GM04503 (cell line): ENCODE results near the gene TEDC2.
"Not testable (repeated sequence)": the region's sequence is repeated elsewhere in the genome, so short reads cannot be mapped to it uniquely, and the experiment has no call there.

ENCODE experiments used
- DNase-seq: peaks from one replicate; pipeline ENCODE4 v3.0.0-alpha.2; 2012; ENCODE audit warnings: low read depth

The TEDC2 gene

GRCh38 chr16:2477327-2477726 is 17.4 kb downstream of the TEDC2 start:
- no peak for DNase-seq

- no peak for DNase-seq
Measured at GRCh38 chr16:2478279-2478678, 18.4 kb downstream of the TEDC2 start.

GRCh38 chr16:2479996-2480395 is 20.1 kb downstream of the TEDC2 start:
- DNase-seq = not testable (repeated sequence)

DNA sequence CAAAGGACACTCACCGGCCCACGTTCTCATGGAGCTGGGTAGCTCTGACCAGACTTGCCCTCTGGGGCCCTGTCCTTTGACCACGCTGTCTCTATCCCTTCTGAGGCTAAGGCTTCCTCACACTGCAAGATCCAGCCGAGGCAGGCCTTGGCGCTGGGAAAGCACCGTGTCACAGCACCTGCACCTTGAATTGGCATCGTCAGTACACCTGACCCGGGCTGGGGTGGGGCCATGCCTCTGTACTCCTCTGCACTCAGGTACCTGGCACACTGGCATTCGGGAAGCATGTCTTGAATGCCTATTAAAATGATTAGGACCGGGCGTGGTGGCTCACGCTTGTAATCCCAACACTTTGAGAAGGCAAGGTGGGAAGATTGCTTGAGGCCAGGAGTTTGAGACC is 21.0 kb downstream of the TEDC2 start:
- no peak for DNase-seq

DNA sequence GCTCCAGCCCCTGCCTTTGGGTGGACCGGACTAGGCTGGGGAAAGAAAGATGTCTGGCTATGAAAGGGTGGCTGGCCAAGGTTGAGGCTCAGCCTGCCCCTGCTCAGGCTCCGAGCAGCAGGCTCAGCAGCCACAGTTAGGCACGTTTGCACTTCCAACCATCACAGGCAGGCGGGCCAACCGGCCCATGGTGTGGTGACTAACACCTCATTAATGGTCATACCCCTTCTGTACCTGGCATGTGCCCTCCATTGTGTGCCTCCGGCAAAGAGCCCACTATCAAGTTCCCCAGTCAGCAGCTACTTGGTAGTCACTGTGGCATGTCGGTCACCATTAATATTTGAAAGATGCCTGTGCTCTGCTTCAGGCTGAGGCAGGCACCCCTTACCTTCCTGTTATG is 21.8 kb downstream of the TEDC2 start:
- no peak for DNase-seq

DNA sequence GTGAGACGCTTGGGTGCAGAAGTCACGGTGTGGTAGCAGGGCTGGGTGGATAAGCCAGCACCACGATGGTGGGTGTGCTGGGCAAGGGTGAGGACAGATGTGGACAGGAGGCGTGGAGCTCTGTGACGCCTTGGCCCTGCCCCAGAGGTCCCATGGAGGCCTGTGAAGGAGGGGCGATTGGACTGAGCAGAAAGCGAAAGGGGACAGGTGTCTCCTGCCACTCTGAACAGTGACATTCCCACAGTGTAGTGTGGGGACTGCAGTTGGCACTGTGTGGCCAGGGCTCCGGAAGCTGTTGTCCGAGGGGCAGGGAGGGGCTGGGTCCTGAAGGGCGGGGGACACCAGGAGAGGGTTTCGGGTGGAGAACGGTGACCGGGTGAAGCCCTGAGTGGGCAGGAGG is 22.3 kb downstream of the TEDC2 start:
- DNase-seq = no peak

DNA sequence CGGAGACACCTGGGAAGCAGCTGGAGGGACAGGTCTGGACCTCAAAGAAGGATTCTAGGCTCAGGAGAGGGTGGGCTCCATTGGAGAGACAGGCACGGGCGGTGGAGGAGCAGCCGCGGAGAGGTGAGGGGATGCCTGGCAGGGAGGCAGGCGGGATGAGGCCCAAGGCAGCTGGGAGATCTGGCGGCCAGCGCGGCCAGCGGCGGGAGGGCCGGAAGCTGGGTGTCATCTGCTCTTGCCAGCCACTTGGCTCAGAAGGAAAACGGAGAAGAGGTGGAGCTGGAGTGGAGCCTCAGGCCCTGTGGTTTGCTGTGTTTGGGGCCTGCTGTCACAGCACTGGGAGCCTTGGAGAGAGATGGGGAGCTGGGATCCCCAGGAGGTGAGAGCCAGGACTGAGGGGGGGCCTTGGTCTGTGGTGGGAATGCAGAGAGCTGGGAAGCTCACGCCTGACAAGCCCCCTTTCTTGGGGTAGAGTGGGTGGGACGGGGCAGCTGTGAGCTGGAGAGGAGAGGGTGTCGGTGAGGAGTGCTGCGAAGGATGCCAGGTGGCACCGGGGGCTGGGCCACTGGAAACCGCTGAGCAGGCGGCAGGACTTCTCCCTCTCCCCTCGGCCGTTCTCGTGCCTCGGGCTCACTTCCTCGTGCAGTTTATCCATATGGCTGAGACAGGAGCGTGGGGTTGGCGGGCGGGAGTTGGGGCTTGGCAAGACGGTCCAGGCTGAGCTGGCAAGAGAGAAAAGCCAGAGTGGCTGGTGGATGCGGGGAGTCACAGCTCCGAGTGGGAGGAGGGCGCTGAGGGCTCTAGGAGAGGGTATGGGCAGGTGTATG is 23.0 kb downstream of the TEDC2 start:
- no peak for DNase-seq

DNA sequence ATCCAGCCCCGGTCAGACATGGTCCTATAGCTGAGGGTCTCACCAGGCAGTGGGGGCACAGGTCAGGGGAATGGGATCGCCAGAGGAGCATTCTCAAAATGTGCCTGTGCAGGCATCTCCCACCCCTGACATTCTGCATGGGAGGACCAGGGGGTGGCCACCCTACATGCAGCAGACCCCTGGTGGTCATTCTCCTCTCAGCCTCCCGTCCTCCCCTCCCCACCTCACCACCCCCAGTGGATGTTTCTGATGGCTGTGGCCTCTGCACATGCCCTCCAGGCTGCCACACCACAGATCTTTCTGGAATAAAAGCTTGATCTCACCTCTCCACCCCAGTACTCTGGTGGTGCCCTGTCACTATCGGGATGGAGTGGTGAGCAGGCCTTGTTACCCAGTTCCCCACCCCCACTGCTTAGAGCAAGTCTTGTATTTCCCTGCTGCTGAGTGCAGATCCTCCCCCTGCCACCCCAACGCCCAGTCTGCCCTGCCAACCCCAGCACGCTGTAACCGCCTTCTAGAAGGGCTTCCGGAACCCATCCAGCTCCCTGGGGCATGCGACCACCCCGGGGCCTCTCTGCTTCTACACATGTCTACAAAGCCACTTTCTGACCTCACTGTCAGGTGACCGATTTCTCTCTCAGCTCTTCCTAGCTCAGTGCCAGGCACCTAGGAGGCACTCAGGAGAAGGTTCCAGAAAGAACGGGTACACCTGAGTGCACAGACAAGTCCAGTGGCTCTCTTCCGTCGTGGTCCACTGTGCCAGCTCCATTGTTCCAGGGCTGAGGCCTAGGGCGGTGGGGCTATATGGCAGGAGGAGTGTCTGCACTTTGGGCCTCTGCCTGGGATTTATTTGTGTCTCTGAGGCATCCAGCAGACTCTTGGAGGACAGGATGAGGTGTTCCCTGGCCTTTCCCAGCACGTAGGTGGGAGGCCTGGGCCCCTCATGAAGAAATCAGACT is 24.3 kb downstream of the TEDC2 start:
- DNase-seq = no peak

- no peak for DNase-seq
Measured at GRCh38 chr16:2484898-2485508, 25.1 kb downstream of the TEDC2 start.

DNA sequence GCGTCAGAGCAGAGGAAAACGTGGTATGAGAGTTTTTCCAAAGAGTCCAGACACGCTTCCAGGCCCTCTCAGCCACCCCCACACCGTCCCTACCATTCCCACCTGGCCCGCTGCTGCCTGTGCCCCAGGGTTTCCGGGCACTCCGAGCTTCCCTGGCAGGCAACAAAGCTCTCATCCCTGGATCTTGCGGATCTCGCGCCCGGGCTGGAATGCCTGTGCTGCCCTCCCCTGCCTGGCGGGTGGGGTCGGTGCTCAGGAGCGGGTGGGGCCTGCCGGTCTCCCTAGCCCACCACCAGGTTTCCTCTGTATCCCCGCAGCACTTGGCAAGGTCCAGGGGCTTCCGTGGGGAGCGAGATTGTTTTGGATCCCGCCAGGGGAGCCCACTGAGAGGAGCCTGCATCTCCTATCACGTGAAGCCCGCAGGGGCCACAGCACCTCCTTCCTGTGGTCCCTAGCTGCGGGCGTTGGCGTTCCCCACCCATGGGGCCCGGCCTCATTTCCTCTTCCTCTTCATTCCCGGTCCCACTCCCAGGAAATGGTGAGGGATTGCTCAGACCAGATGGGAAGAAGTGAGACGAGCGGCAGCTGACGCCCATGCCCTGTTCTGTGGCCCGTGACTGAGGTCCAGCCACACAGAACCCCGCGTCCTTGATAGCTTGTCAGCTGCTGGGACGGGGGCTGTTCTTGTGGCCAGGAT is 26.1 kb downstream of the TEDC2 start:
- no peak for DNase-seq

- no peak for DNase-seq
Measured at GRCh38 chr16:2486645-2487516, 27.0 kb downstream of the TEDC2 start.

DNA sequence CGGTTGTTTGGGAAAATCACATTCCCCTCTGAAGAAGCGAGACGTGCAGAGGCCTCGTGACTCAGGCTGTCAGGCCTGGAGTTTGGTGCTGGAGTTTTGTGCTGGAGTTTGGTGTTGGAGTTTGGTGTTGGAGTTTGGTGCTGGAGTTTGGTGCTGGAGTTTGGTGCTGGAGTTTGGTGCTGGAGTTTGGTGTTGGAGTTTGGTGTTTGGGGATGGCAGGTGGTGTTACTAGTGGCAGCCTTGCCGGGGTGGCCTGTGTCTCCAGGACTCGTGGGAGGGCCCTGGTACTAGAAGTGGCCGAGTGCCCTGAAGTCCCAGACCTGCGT is 27.6 kb downstream of the TEDC2 start:
- no peak for DNase-seq

GRCh38 chr16:2487903-2488531 is 28.1 kb downstream of the TEDC2 start:
- no peak for DNase-seq

DNA sequence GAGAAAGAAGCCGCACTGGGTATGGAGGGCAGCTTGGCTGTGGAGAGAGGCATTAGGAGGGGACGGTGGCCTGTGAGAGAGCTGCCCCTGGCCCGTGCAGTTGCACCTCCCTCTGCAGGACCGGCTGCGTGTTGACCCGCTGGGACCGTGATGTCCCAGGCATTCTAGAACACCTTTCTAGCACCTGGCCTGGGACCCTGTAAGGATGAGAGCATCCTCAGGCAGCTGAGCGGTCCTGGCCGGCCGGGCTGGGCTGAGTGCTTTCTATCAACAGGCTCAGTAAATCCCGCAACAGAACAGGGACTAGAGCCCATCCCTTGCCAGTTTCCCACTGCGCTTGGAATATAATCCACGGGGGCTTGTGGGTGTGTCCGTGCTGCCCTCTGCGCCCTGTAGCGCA is 29.7 kb downstream of the TEDC2 start:
- DNase-seq = no peak

DNA sequence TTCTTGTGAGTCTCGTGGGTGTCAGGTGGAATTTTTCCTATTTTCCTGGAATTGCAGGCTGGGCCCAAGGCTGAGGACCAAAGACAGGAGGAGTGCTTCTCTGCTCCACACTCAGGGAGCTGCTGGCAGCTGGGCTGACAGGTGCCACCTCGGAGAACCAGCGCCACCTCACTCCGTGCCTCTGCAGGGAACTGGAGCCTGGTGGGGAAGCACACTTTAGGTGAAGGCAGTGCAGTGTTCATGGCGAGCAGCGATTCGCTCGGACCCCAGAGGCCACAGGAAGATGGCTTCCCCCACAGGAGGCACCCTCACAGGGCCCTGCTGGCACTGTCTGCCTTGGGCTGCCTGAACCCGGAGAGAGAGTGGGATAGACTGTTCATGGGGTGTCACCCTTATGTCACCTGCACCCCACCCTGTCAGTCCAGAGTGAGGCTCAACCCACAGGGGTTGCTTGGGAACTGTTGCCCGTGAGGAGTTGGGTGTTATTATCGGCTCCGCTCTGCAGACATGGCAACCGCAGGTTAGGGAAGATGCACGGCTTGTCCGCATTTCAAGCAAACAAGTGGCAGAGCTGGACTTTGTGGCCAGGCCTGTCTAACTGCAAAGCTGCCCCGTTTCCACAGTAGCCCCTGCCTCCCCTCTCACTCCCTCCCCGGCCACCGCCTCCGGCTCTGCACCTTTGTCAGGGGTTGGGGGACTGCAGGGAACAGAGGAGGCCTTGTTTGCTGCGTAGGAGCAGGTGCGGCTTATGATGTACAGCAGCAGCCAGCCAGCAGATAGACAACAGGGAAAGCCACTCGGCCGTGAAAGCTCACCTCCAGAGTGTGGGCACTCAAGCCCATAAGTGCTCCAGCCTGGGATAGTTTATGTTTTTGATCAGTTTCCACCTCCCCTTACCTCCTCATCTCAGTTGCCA is 30.5 kb downstream of the TEDC2 start:
- DNase-seq = no peak

DNA sequence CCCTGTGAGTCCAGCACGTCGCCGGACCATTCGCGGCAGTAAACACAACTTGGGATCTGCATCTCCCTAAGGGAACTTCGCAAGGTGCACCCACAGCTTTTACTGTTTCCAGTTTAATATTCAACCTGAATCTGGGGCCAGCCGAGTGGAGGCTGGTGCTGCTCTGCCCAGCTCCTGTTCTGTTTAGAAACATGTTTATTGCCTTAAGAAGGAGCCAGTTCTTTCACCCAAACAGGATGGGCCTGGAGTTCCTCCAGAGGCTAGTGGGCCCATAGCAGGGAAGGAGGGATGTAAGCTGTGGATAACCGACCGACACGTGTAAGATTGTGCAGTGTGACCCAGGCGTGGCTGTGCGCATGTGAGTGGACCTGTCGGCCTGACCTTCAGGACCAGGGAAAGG is 32.4 kb downstream of the TEDC2 start:
- no peak for DNase-seq

DNA sequence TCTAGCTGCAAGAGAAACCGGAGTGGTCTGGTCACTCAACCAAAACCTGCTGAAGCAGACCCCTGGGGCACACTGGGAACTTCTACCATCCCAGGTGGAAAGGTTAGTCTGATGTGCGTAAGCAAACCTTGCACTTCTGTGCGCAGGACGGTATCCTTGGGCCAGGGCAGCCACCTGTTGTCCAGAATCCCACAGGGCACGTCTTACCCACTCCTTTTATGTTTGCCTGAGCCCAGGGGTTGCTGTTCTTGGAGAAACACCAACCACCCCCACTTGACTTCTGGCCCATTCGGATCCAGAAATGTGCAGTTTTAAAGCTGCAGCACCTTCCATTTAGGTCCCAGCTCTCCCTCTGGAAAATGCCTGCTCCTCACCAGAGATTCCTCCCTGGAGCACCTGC is 33.7 kb downstream of the TEDC2 start:
- DNase-seq = no peak

DNA sequence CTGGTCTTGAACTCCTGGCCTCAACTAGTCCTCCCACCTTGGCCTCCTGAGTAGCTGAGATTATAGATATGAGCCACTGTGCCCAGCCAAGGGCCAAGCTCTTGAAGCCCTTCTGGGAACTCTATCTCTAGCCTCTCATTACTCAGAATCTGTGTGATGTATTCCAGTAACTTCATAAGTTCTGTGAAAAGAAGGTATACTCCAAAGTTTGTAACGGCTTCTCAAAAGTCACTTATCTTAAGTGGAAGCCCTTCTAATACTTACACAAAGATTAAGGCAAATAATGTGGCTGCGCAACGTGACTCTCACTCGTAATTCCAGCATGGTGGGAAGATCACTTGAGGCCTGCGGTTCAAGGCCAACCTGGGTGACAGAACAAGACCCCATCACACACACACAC is 34.7 kb downstream of the TEDC2 start:
- DNase-seq = no peak

DNA sequence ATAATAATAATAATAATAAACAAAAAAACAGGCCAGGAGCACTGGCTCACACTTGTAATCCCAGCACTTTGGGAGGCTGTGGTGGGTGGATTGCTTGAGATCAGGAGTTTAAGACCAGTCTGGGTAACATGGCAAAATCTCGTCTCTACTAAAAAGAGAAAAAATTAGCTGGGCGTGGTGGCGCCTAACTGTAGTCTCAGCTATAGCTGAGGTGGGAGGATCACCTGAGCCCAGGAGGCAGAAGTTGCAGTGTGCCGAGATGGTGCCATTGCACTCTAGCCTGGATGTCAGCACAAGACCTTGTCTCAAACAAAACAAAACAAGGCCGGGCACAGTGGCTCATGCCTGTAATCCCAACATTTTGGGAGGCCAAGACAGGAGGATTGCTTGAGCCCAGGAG is 35.1 kb downstream of the TEDC2 start:
- no peak for DNase-seq
